CD4-positive, alpha-beta T cell treated with Interleukin-6 for 4 hours (primary cell): ENCODE measurements around the gene METTL1.

Source experiments
- DNase-seq: peaks from one replicate; pipeline ENCODE4 v3.0.0-alpha.2; 2020; ENCODE audit warnings: mixed read lengths

Gene METTL1

DNA sequence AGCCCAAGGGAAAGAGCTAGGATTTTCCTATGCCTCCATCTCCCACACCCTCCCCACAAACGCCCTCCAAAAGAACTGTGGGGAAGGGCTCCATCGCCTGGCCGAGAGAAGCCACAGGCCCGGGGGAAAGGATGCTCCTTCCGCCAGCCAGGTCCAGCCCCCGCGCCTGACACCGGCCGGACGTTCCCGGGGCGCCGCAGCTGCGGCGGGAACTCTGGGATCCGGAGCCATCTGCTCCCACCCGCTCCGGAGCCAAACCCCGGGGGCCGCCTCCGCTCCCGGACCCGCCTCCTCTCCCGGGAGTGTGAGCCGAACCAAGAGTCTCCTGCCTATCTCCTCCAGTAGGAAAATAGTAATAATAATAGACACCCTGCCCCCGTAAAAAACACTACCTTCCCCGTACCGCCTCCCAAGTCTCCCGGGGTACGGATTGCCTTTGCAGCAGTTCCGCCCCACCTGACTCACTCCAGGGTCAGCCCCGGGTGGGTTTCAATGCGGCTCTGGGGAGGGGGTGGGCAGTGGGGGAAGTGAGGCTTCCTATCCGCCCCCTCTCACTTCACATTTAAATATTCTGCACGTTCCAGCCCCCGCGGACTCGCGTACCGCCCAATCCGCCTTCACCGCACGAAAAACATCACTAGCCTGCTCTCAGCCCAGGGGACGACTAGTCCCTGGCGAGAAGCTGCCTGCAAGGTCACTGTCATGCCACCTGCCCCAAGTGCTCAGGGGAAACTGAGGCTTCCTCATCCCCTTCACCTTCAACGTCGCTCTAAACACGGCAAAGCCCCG is 35.8 kb downstream of the METTL1 start:
- no peak for DNase-seq

DNA sequence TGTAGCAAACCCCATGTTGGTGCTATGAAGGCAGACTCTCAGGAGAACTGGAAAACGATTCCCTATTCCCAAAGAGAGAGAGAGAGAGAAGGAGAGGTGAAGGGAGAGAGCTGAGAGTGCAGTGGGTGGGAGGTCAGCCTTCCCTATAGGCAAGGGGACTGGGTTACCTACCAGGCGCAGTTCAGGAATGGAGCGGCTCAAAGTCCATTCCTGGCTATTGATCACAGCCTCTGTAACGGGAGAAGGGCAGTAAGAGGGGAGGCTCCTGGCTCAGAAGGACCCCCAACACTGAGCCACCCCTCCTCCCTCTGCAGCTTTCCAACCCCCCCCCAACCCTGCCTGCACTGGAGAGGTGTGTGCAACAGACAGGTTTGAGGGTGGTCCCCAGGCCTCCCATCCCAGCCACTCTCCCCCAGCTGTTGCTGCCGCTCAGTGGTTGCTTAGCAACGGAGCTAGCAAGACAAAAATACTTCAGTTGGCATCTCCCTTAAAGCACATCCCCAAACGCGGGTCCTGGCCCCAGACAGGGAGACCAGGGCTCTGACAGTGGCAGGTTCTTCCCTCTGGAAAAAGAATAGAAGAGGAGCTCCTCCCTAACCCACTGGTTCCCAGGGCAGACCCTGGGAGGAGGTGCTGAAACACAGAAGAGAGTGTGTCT is 36.6 kb downstream of the METTL1 start:
- no peak for DNase-seq

DNA sequence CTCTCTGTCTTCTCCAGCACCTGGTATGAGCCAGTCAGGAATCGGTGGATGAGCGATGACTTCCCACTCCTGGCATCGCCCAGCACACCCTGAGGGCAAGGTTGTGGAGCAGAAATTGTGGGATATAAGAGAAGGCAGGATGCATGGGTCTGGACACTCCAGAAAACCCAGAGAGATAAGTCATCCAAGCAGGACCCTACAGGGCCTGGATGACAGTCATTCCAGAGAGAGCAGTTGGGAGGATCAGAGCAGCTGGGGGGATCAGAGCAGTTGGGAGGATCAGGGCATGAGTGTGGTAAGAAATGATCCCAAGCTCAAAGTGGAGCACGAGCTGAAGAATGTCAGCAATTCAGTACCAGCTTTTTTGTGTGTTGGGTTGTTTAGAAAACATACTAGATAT is 37.3 kb downstream of the METTL1 start:
- no peak for DNase-seq

DNA sequence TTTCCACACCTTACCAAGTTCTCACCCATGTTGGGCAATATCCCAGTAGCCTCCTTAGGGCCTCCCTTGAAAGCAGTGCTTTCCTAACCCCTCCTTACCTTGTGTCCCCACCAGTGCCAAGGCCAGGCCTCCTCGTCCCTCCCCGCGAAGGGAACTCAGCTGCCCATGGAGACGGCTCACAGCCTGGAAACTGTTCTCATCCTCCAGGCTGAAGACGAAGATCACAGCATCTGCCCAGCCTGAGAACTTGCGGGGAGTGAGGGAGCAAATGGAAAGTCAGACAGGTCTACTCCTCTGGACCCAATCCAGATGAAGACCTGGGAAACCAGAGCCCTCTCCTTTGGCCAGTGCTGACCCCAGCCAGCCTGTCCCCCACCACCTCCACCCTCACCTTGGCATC is 38.0 kb downstream of the METTL1 start:
- no peak for DNase-seq

DNA sequence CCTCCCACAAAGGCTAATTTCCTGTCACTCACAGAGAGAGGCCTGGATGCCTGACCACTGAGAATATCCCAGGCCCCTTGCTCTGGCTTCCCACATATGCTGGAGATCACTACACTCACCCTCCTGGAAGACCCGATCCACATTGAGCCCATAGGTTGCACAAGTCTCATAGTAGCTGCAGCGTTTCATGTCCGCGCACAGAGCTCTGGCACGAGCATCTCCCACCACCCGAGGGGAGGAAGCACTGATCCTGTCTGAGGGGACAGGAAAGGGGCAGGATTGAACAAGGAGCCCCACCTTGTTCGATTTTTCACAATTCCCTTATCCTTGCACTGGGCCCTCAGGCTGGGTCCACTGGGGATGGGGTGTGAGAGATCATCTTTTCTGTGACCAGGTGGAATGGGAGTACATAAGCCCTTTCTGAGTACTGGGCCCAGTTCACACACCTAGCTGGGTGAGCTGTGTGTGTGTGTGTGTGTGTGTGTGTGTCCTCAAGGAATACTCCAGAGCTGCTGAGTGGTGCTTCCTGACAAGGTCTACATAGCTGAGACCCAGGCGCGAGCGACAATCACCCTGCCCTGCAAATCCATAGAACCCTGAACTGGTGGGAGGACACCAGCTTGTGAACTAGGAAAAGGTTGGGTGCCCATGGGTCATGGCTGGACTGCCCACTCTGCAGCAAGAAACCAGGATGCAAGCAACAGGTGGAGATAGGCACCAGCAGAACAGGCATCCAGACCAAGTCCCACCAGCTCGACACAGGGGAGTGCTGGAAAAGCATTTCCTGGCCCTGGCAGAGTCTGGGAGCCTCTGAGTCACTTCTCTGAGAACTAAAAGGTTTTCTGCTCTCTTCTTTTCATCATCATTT is 38.9 kb downstream of the METTL1 start:
- DNase-seq: no peak

DNA sequence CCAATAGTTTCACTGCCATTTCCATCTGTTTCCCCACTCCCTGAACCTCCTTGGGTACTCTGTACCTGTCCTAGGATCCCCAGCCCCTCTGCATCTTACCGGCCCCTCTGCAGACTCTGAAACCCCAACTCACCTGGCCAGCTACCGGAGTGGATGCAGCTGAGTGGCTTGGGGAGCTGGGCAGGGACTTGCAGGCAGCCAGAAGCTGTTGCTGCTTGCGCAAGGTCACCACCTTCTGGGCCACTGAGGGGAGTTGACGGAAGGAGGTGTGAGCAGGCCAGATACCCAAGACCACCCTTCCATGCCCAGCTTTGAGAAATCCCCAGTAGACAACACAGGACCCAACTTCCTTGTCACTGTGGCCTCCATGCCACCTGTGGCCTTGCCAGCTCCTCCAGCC is 39.6 kb downstream of the METTL1 start:
- DNase-seq: no peak

DNA sequence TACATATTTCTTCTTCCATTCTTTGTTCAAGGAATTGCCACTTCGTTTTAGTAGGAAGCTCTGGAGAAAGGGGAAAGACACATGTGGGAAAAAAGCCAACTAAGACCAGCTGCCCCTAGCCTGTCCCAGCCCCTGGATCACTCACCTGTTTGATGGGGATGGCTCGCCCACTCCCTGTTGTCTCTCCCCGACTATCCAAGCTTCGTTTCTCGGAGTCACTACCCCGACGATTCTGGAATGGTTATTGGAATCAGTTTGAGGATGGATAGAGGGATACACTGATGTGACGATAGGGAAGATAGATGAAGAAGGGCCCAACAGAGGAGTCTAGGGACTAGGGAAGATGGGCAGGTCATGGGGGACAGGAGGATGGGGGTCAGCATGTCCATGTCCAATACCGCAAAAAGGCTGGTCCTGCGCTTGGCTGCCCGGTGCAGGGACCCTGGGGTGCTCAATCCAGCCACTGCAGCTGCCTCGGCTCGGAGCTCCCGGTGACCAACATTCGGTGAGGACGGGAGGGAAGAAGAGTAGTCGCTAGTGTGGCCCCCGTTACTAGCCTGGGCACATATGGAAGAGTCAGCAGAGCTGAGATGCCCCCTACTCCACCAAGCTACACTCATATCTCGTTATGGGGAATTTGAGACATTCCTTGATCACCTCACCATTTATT is 40.4 kb downstream of the METTL1 start:
- no peak for DNase-seq

DNA sequence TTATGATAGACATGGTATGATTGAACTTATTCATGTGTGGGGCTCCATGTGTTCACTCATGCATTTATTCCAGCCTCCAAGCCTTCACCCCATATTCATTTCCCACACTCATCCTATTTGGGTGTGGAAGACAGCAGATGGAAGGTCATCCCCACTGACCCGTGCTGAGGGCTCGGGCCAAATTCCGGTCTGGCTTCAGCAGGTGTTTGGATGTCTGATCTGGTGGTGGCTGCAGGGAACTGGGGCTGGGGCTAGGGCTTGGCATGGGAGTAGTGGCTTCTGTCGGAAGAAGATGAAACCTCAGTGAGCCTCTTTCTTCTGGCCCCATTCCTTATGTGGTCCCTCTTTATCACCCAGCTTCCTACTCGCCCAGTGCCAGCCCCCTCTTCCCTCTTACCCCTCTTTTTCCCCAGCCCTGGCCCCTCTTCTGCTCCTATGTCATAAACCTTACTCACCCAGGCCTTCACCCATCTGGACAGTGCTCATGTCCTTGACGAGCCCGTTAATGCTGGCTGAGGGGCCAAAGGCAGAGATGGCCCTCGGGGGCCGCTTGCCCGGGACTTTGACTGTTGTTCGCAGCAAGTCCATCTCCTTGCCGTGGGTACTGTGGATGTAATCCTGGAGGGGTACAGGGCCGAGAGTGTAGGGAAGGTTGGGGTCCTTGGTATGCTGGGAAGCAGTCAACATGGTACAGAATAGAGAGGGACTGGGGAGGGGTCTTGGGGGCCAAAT is 41.4 kb downstream of the METTL1 start:
- no peak for DNase-seq

DNA sequence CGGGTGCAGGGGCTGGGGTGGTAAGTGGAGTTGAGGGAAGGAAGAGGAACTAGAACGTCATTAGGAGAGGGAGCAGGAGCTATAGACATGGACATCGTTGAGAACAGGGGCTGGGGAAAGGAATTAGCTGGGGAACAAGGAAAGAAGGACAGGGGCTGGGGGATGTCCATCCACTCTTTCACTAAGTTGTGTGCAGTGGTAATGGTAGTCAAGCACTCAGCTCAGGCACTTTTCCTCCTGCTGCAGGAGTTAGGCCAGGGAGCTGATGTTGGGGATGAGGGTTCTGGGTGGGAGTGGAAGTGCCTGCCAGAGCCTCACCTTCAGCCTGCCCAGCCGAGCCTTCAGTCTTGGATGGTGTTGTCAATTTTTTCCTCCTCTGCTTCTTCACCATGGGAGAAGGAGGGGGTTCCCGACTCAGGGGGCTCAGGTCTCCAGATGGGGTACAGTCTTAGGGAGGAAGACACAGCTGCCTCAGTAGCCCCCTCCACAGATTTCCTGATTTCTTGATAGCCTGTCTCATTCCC is 42.5 kb downstream of the METTL1 start:
- no peak for DNase-seq

DNA sequence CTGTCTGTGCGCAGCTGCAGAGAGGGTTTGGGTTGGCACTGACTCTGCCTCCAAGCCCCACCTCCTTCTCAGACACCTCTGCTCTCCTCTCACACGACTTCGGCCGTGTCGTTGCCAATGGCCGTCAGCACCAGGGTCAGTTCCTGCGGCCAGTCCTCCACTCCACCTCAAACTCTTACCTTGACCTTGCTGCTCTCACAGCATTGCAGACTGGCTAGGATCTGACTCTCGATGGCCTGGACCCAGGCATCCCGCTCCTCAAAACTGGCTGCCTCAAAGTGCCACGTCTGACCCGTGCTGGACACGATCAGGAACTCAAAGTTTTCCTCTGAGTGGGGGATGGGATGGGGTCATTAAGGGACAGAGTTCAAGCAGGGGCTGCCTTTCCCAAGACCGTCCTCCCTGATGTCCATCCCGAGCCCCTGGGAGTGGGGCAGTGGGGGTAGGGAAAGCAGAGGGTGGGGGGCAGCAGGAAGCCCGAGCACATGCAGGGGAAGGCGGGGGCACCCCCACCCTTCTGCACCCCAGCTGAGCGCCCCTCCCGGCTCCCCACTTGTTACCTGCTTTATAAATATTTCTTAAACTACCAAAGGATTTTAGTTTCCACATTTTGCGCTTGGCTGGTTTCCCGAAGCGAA is 44.0 kb downstream of the METTL1 start:
- no peak for DNase-seq

DNA sequence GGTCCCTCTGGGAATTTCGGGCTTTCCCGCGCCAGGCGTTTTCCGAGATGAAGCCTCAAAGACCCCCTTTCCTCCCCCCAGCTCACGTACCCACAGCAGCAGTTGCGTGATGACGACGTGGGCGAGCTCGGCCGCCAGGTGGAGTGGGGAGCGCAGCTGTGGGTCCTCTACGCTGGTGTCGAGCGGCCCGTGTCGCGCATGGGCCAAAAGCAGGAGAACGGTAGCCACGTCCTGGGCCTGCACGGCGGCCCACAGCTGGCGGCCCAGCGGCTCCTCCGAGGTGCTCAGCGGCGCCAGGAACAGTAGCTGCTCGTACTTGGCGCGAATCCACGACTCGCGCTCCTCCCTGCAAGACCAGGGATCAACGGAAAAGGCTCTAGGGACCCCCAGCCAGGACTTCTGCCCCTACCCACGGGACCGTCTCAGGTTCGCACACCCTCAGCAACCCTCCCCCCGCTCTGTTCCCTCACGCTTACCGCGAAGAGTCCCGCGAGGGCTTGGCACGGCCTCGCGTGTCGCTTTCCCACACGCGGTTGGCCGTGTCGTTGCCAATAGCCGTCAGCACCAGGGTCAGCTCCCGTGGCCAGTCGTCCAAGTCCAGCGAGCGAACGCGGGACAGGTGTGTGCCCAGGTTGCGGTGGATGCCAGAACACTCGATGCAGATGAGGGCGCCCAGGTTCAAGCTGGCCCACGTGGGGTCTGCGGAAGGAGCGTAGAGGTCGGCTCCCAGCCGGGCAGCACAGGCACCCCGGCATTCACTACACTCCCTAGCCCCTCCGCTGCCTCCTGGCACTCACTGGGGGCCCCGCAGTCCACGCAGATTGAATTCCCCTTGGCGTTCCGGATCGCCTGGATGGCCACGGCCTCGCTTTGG is 44.8 kb downstream of the METTL1 start:
- DNase-seq: no peak

DNA sequence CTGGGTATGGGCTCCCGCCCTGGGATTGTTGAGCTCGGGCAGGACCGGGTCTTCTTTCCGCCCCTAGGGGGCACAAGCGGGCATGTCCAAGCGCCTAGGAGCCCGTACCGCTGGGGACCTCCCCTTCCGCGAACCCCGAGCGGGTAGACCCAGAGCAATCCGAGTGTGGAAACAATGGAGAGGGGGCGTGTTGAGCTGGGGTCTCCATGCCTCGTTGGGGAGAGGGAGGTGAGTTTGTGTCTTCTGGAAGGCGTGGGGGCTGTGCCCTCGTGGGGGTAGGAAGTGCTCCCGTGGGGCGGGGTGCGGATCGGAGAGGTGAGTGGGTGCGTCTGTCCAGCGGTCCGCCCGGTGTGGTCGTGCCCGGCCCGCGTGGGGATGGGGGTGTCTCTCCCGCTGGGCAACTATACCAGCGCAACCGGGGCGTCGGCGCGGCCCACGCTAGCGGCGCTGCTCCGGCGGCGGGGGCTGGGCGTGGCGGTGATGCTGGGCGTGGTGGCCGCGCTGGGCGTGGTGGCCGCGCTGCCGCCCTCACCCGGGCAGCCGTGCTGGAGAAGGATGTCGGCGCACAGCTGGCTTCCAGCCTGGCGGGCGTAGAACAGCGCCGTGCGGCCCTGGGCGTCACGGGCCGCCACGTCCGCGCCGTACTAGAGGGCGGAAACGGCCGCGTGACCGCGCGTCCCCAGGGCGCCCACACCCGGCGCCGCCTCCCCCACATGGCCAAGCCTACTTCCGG is 45.6 kb downstream of the METTL1 start:
- peak; percentile 42 for DNase-seq

DNA sequence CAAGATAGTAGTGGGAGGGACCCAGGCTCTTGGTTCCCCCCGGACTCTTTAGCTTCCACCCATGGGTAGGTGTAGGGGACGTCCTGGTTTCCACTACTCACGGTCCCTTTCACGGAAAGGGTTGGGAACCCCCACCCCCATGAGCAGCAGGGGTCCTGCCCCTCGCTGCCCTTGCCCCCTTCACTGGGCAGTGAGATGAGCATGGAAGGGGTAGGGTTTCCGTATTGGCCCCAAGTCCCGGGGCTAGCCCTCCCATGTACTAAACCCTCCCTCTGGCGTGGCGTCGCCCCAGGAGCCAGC is 46.1 kb downstream of the METTL1 start:
- no peak for DNase-seq

DNA sequence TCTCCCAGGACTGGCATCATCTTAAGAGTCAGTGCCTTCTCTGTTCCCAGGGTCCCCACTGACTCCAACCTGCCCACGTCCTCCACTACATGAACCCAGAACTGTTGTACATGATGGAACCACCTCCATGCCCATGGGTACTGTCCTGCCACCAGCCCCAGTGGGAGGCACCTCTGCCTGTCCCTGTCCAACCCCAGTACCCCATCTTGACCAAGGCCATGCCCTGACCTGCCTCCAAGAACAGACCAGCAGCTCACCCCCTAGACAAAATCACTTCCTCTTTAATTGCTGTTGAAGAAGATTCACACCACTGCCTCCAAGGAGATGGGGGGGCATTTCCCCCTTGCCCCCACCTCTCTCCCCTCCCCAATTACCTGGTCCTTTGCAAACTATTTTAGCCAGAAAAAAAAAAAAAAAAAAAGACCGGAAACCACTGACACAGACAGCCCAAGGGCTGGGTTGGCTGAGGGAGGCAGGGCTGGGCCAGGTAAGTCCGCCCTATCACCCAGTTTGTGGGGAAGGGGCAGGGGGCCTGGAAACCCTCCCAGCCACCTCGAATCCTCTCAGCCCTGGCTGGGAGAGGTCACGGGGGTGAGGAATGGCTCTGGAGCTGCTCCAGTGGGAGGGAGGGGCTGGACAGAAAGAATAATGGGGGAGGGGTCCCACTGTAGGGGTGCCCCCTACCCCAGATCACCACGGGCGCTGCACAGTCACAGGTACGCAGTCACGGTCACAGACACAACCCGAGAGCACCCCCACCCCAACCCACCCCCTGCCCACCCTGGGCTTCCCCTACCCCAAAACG is 46.8 kb downstream of the METTL1 start:
- no peak for DNase-seq

DNA sequence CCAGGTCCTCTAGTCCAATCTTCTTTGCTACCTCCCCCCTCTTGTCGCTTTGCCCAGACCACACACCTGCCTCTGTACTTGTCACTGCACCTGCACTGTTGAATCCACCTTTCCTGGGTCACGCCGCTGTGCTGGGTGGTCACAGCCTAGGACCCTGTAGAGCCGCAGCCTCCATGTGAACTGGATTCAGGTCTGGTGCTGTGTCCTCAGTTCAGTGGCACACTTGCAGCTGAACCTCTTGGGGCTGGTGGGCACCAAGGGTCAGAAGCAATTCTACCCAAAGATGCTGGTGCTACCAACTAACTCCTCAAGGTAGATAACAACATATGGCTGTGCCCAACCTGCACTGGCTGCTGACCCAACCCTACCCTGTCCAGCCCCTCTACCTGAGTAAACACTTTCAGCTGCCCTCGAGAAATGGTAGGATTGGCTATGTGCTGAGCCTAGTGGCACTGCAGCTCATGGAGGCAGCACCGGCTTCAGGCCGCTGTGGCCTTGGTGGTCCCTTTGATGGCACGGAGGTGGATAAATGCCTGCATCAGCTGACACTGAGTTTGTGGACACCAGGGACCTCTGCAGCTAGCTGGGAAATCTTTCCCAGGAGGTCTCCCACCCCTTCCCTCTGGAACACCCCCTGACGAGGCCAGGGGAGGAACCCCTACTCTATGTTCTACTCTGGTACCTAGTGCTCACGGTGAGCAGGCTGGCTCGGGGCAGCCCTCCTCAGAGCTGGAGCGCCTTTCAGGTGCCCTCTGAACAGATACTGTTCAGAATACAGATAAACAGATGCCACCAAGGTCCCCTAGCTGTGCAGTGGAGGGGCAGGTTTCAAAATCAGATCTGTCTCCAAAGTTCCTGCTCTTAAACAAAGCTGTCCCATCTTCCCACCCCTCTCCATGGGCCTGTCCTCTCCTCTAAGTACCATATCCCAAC is 47.6 kb downstream of the METTL1 start:
- no peak for DNase-seq

DNA sequence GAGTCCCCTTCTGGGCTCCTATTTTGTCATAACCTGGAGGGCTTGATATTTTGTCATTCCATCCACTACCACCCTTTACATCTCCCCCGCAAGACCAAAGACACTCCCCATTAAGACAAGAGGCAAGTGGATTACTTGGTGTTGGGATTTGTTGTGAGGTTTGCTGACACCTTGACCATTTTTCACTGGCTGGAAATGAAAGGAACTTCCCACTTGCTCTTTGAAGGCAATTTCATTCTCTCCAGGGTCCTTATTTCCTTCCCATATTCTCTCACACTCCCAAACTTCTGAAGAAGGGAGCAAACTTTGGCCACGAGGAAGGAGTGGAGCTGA is 48.3 kb downstream of the METTL1 start:
- no peak for DNase-seq

DNA sequence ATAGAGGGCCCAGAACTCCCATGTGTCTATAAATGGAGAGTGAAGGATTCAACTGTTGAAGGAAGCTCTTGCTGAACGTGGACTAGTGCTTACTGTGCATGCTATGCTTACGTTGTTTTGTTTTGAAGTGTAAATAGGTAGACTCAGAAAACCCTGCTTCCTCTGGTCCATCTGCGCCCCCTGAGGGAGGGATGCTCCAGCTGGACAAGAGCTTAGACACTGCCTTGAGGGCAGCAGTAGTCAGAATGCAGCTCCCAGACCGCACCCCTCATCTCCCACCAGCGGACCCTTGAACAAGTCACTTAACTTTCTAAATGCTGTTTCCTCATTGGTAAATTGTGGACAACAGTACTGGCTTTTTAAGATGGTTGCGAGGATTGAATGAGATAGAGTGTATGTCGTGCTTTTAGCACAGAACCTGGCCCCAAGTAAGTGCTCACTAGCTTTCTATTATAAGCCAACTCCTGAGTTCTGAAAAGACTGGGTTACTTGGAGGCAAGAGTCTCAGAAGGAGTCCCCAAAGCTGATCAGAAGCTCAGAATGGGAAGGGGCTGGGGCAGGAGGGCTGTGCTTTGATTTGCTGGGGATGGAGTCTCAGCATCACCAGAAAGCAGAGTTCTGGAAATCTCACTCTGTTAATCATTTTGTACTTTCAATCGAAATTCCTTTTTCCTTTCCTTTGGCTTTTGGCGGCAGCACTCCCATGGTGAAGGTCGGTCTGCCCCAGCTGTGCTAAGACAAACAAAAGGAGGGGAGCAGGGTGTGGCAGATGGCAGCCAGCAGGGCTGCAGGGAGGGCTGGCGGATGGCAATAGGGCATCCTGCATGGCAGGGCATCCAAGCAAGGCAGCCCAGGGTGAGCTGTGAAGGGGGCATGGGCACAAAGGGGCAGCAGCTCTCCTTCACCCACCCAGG is 48.9 kb downstream of the METTL1 start:
- no peak for DNase-seq
